Measurements from ENCODE around the gene PRPH2. TPM values are rescaled to one million over a fixed set of nuclear protein-coding genes. Genes with fewer than 3 reads are reported as not detected.
A peak's percentile ranks its signal among the peaks of the same experiment; 100 is the strongest.

PRPH2 gene
- total RNA-seq, result 0.68 TPM
- long read RNA-seq, partial matches to known transcripts, result 0 of 1 reads
- long read RNA-seq, other reads (novel, unspliced or antisense), result 1 of 1 reads

GRCh38 chr6:42722497-42722896 is at the start of gene PRPH2:
Gene PRPH2, minus strand, starts transcription at chr6:42722597. Its CDS starts 263 bp downstream, at chr6:42722334.
- Histone ChIP-seq H3K27ac (no peak within 1 kb of the TSS), H3K4me3 (no peak within 1 kb of the TSS), H3K36me3 (no peaks in the 10 kb centered on the region), H3K27me3 (ENCODE audit: low read depth) (no peaks in the 10 kb centered on the region), H3K9me3 (no peaks in the 10 kb centered on the region), H3K4me1 (peaks cover 15% of the 10 kb centered on the region)
- no peak for ATAC-seq
- intact Hi-C loops (cut with DNase I), result no loop called here
- TF ChIP-seq CTCF (IDR thresholded peaks at IDR 0.05), result no peak
- DNase-seq, result no peak

GRCh38 chr6:42771741-42772100 is 49.3 kb upstream of the PRPH2 start:
- Histone ChIP-seq H3K4me3 (peak overlapping the region; percentile 40), H3K9me3 (no peaks in the 10 kb centered on the region), H3K36me3 (no peaks in the 10 kb centered on the region), H3K4me1 (peaks cover 46% of the 10 kb centered on the region), H3K27ac (peak overlapping the region; percentile 76), H3K27me3 (ENCODE audit: low read depth) (no peaks in the 10 kb centered on the region)
- intact Hi-C loops (cut with DNase I), result no loop called here
- TF ChIP-seq CTCF (IDR thresholded peaks at IDR 0.05), result no peak
- no peak for ATAC-seq
- DNase-seq, result no peak

- H3K4me1 ChIP-seq, result peaks cover 33% of the 10 kb centered on the region
- no peaks in the 10 kb centered on the region for H3K27me3 ChIP-seq (ENCODE audit: low read depth)
- H3K9me3 ChIP-seq, result no peaks in the 10 kb centered on the region
- no peak overlapping the region for H3K4me3 ChIP-seq
- intact Hi-C loops (cut with DNase I), result no loop called here
- H3K36me3 ChIP-seq, result no peaks in the 10 kb centered on the region
- H3K27ac ChIP-seq, result no peak overlapping the region
- ATAC-seq, result no peak
- TF ChIP-seq CTCF (IDR thresholded peaks at IDR 0.05), result no peak
- DNase-seq, result no peak
Observed at GRCh38 chr6:42769836-42770235, 47.4 kb upstream of the PRPH2 start.

GRCh38 chr6:42769051-42769450 is 46.7 kb upstream of the PRPH2 start:
- no peak overlapping the region for H3K4me3 ChIP-seq
- H3K27me3 ChIP-seq (ENCODE audit: low read depth), result no peaks in the 10 kb centered on the region
- DNase-seq (no peak), ATAC-seq (no peak)
- no peak for TF ChIP-seq CTCF (IDR thresholded peaks at IDR 0.05)
- H3K36me3 ChIP-seq, result no peaks in the 10 kb centered on the region
- no peaks in the 10 kb centered on the region for H3K9me3 ChIP-seq
- peaks cover 25% of the 10 kb centered on the region for H3K4me1 ChIP-seq
- H3K27ac ChIP-seq, result no peak overlapping the region
- intact Hi-C loops (cut with DNase I), result no loop called here

- intact Hi-C loops (cut with DNase I), result no loop called here
- peaks cover 13% of the 10 kb centered on the region for H3K4me1 ChIP-seq
- peak; percentile 9 to 50 for ATAC-seq
Observed at GRCh38 chr6:42766163-42766670, 43.8 kb upstream of the PRPH2 start.

More at GRCh38 chr6:42766163-42766670, 43.8 kb upstream of the PRPH2 start:
- no peak overlapping the region for H3K27ac ChIP-seq
- no peak overlapping the region for H3K4me3 ChIP-seq
- H3K27me3 ChIP-seq (ENCODE audit: low read depth), result no peaks in the 10 kb centered on the region
- no peaks in the 10 kb centered on the region for H3K9me3 ChIP-seq
- no peak for DNase-seq
- TF ChIP-seq CTCF (IDR thresholded peaks at IDR 0.05), result no peak
- no peaks in the 10 kb centered on the region for H3K36me3 ChIP-seq
